Glutamatergic neuron (in vitro differentiated cells): Measurements from ENCODE around the gene RDM1. TPM values are rescaled to one million over a fixed set of nuclear protein-coding genes. Genes with fewer than 3 reads are reported as not detected.

Experiments used
- DNase-seq: peaks from one replicate; pipeline ENCODE4 v3.0.0; 2022
- H3K27ac Mint-ChIP-seq: one replicate; pipeline ENCODE4 v1.8.0; 2020; ENCODE audit warnings: mild to moderate bottlenecking, mixed read lengths, inconsistent platforms; ENCODE audit not compliant: unreplicated experiment
- H3K27me3 Mint-ChIP-seq: one replicate; pipeline ENCODE4 v1.8.0; 2020; ENCODE audit warnings: mild to moderate bottlenecking, moderate library complexity, mixed read lengths, inconsistent platforms; ENCODE audit not compliant: unreplicated experiment
- H3K36me3 Mint-ChIP-seq: one replicate; pipeline ENCODE4 v1.8.0; 2020; ENCODE audit warnings: mild to moderate bottlenecking, mixed read lengths, inconsistent platforms; ENCODE audit not compliant: unreplicated experiment
- H3K4me1 Mint-ChIP-seq: one replicate; pipeline ENCODE4 v1.8.0; 2020; ENCODE audit warnings: mild to moderate bottlenecking, low read depth, mixed read lengths, inconsistent platforms; ENCODE audit not compliant: unreplicated experiment
- H3K4me3 Mint-ChIP-seq: one replicate; pipeline ENCODE4 v1.8.0; 2020; ENCODE audit warnings: mild to moderate bottlenecking, mixed read lengths, inconsistent platforms; ENCODE audit not compliant: unreplicated experiment
- H3K9me3 Mint-ChIP-seq: one replicate; pipeline ENCODE4 v1.8.0; 2020; ENCODE audit warnings: mild to moderate bottlenecking, moderate library complexity, mixed read lengths, inconsistent platforms; ENCODE audit not compliant: unreplicated experiment
- total RNA-seq: library from RNA; stranded (reverse); fragmentation: NEBNext Ultra II Directional; extraction: Animal tissue kit (Norgen Biotek cat#: 25700); gene quantifications from one replicate; pipeline ENCODE4 v1.2.1, GENCODE V29; 2021; ENCODE audit not compliant: unreplicated experiment
- TF ChIP-seq, protein P1 (sequence below): fragments of 200-600 bp; sonication (generic); IDR thresholded peaks from one replicate; pipeline ENCODE4 v1.5.0; 2021; ENCODE audit not compliant: partially characterized antibody, unreplicated experiment

Gene RDM1
- total RNA-seq, 1 donor from 2014 or later: not detected

DNA sequence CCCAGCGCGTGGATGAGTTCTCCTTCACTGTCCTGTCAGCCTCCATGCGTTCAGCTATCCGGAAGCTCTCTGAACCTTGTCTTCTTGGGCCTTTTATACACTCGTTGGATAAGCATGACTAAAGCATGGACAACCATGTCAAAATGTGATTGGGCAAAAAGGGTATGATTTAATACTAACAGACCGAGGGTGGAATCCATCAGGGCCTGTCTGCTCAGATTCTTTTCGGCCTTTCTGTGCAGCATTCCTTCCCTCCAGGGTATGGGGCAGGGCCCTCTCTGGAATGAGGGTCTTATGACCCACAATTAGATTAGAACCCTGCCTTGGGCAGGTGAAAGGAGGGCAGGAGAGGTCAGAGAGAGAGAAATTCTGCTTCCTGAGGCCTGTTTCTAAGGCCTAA lies 36.4 kb downstream of the RDM1 start:
- Mint-ChIP-seq H3K4me1 (no peaks in the 10 kb centered on the region), H3K27ac (no peak overlapping the region), H3K9me3 (no peaks in the 10 kb centered on the region), H3K4me3 (no peak overlapping the region), H3K36me3 (no peaks in the 10 kb centered on the region), H3K27me3 (no peaks in the 10 kb centered on the region)
- no peak for DNase-seq
- TF ChIP-seq, protein P1, sequence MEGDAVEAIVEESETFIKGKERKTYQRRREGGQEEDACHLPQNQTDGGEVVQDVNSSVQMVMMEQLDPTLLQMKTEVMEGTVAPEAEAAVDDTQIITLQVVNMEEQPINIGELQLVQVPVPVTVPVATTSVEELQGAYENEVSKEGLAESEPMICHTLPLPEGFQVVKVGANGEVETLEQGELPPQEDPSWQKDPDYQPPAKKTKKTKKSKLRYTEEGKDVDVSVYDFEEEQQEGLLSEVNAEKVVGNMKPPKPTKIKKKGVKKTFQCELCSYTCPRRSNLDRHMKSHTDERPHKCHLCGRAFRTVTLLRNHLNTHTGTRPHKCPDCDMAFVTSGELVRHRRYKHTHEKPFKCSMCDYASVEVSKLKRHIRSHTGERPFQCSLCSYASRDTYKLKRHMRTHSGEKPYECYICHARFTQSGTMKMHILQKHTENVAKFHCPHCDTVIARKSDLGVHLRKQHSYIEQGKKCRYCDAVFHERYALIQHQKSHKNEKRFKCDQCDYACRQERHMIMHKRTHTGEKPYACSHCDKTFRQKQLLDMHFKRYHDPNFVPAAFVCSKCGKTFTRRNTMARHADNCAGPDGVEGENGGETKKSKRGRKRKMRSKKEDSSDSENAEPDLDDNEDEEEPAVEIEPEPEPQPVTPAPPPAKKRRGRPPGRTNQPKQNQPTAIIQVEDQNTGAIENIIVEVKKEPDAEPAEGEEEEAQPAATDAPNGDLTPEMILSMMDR: no peak

- H3K4me3 Mint-ChIP-seq: no peak overlapping the region
- no peak overlapping the region for H3K27ac Mint-ChIP-seq
- H3K4me1 Mint-ChIP-seq: no peaks in the 10 kb centered on the region
- H3K27me3 Mint-ChIP-seq: no peaks in the 10 kb centered on the region
- DNase-seq: no peak
- TF ChIP-seq, protein P1: no peak
- H3K9me3 Mint-ChIP-seq: no peaks in the 10 kb centered on the region
- H3K36me3 Mint-ChIP-seq: no peaks in the 10 kb centered on the region
Observed at GRCh38 chr17:35893751-35894150, 36.8 kb downstream of the RDM1 start.

- H3K27ac Mint-ChIP-seq: no peak overlapping the region
- DNase-seq: no peak
- H3K4me1 Mint-ChIP-seq: peaks cover 4% of the 10 kb centered on the region
- H3K36me3 Mint-ChIP-seq: no peaks in the 10 kb centered on the region
- TF ChIP-seq, protein P1: no peak
- H3K27me3 Mint-ChIP-seq: no peaks in the 10 kb centered on the region
- H3K4me3 Mint-ChIP-seq: no peak overlapping the region
- H3K9me3 Mint-ChIP-seq: no peaks in the 10 kb centered on the region
Observed at GRCh38 chr17:35892091-35893035, 38.2 kb downstream of the RDM1 start.

GRCh38 chr17:35891269-35891668 lies 39.3 kb downstream of the RDM1 start:
- Mint-ChIP-seq H3K9me3 (no peaks in the 10 kb centered on the region), H3K4me3 (no peak overlapping the region), H3K27ac (no peak overlapping the region), H3K36me3 (no peaks in the 10 kb centered on the region), H3K27me3 (peaks cover 3% of the 10 kb centered on the region), H3K4me1 (peaks cover 4% of the 10 kb centered on the region)
- no peak for DNase-seq
- TF ChIP-seq, protein P1: no peak

- Mint-ChIP-seq H3K9me3 (no peaks in the 10 kb centered on the region), H3K4me3 (no peak overlapping the region), H3K36me3 (no peaks in the 10 kb centered on the region), H3K27me3 (peaks cover 3% of the 10 kb centered on the region), H3K27ac (no peak overlapping the region), H3K4me1 (peaks cover 4% of the 10 kb centered on the region)
- DNase-seq: no peak
- TF ChIP-seq, protein P1: no peak
Observed at GRCh38 chr17:35890774-35891155, 39.8 kb downstream of the RDM1 start.
